ENCODE data around the gene ARFIP1.

- no peak for TF ChIP-seq CTCF (IDR thresholded peaks at IDR 0.05; ENCODE audit: control extremely low read depth in 1 of 3, insufficient read depth in 1 of 3, low read depth in 1 of 3, low read length in 3 of 3)
- TF ChIP-seq POLR2AphosphoS5 (IDR thresholded peaks at IDR 0.05; ENCODE audit: low read depth, low read length) = no peak
- no peak for TF ChIP-seq POLR2A (IDR thresholded peaks at IDR 0.05; ENCODE audit: control extremely low read depth in 1 of 2, low read depth in 2 of 2, low read length in 2 of 2)
- TF ChIP-seq KDM5A (IDR thresholded peaks at IDR 0.05; ENCODE audit: low read length) = no peak
- TF ChIP-seq SP1 (IDR thresholded peaks at IDR 0.05; ENCODE audit: low read depth, low read length) = no peak
- TF ChIP-seq EZH2 (IDR thresholded peaks at IDR 0.05; ENCODE audit: low read depth, low read length, severe bottlenecking) = no peak
- no peak for TF ChIP-seq BACH1 (IDR thresholded peaks at IDR 0.05; ENCODE audit: low read length)
- TF ChIP-seq EP300 (IDR thresholded peaks at IDR 0.05; ENCODE audit: borderline replicate concordance in 1 of 2, low read depth in 2 of 2, low read length in 2 of 2) = no peak
- TF ChIP-seq, protein P1, sequence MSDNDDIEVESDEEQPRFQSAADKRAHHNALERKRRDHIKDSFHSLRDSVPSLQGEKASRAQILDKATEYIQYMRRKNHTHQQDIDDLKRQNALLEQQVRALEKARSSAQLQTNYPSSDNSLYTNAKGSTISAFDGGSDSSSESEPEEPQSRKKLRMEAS (IDR thresholded peaks at IDR 0.05) = no peak
Measured at GRCh38 chr4:152860046-152860445, 80.3 kb downstream of the ARFIP1 start.
